Adrenal gland (tissue), 12 donors: Measurements from ENCODE around the gene ZNF774. TPM values are rescaled to one million over a fixed set of nuclear protein-coding genes. Genes with fewer than 3 reads are reported as not detected.
"Not testable (repeated sequence)": the region's sequence is repeated elsewhere in the genome, so short reads cannot be mapped to it uniquely, and the experiment has no call there.

Experiments used
- DNase-seq, 7 donors: peaks; one replicate each; pipeline ENCODE4 v3.0.0-alpha.2; 2019 to 2020
- H3K27ac ChIP-seq, 5 donors: fragments of 200-600 bp; sonication (generic) in 4 of 5; 1 replicate in 3 of 5; 2 replicates in 2 of 5; pipeline versions ENCODE4 v1.5.1 to v1.8.0; 2016 to 2020; ENCODE audit warnings: mild to moderate bottlenecking in 1 of 5
- H3K27me3 ChIP-seq: fragments of 200-600 bp; 2 replicates; pipeline ENCODE4 v1.8.0; 2021
- H3K36me3 ChIP-seq, 2 donors: fragments of 200-600 bp; replicated peaks in 1 of 2; 1 replicate in 1 of 2; 2 replicates in 1 of 2; pipeline versions ENCODE4 v1.5.1 to v1.8.0; 2018 to 2022
- H3K4me1 ChIP-seq, 2 donors: fragments of 200-600 bp; replicated peaks in 1 of 2; 1 replicate in 1 of 2; 2 replicates in 1 of 2; pipeline versions ENCODE4 v1.5.1 to v1.8.0; 2018 to 2021
- H3K4me3 ChIP-seq, 4 donors: fragments of 200-600 bp; sonication (generic) in 3 of 4; one replicate each; pipeline ENCODE4 v1.5.1; 2016 to 2018
- H3K9me3 ChIP-seq, 3 donors: fragments of 200-600 bp; sonication (generic) in 1 of 3; replicated peaks in 1 of 3; 1 replicate in 2 of 3; 2 replicates in 1 of 3; pipeline versions ENCODE4 v1.5.1 to v1.8.0; 2016 to 2021
- CTCF ChIP-seq, 6 experiments: fragments of 450-650 bp in 4 of 6; fragments of 200-600 bp in 2 of 6; sonication (generic) in 1 of 6; IDR thresholded peaks; 1 replicate in 5 of 6; 2 replicates in 1 of 6; pipeline versions ENCODE4 v1.5.1 to v1.8.0; 2016 to 2021; ENCODE audit warnings: antibody characterized with exemption in 6 of 6, mild to moderate bottlenecking in 2 of 6, moderate library complexity in 1 of 6
- POLR2A ChIP-seq, 2 donors: fragments of 450-650 bp; IDR thresholded peaks; one replicate each; pipeline ENCODE4 v1.6.1; 2017; ENCODE audit warnings: antibody characterized with exemption in 2 of 2, mild to moderate bottlenecking in 2 of 2, moderate library complexity in 1 of 2
- WGBS, 4 donors: extraction: QIAGEN DNeasy Blood & Tissue Kit in 2 of 4; methylation state at CpG; one replicate each; pipeline versions ENCODE4 v1.1.5 to v1.1.7; 2013 to 2017; 5-methylcytosine and 5-hydroxymethylcytosine counted together
- intact Hi-C, 2 donors: fragments of 100-400 bp; cut with DNase I; formaldehyde crosslinking; loops; one replicate each; pipeline versions ENCODE4 v1.14.1 to v1.15.0; 2022 to 2023
- polyA plus RNA-seq, 3 donors: library from polyadenylated mRNA; stranded (reverse); fragments of 200-250 nt in 2 of 3; fragments of 350-450 nt in 1 of 3; fragmentation: Illumina TruSeq in 1 of 3; extraction: RNeasy Lipid Tissue Mini Kit (QIAGEN cat#74804) in 1 of 3; gene quantifications; one replicate each; pipeline ENCODE4 v1.2.3, GENCODE V29; 2013 to 2014
- total RNA-seq, 9 donors: library from RNA; depleted of rRNA in 4 of 9; stranded (reverse); fragments of >200 nt in 4 of 9; fragments of 120-200 nt in 1 of 9; fragmentation: NEBNext Ultra II Directional in 1 of 9; extraction: Animal tissue kit (Norgen Biotek cat#: 25700) in 1 of 9; gene quantifications; one replicate each; pipeline versions ENCODE4 v1.1.0 to v1.2.4, GENCODE V29; 2013 to 2023
- donor health status: healthy with polysubstance abuse.
- donor health status: Bipolar disorder and iron deficiency.
- donor health status: DM: yes; HTN: yes; CAD: no.
- donor health status: DM: no; HTN: no; CAD: no.
- donor health status: DM: no; HTN: no; CAD: no.
- donor health status: DM: yes; HTN: yes; CAD: no.

ZNF774 gene
- total and polyA plus RNA-seq, 12 donors = 1.0 to 21.4 (median 6.0) TPM

- TF ChIP-seq POLR2A (IDR thresholded peaks at IDR 0.05) (no peak), CTCF (IDR thresholded peaks at IDR 0.05) (no peak)
- Histone ChIP-seq H3K9me3 (no peaks in the 10 kb centered on the region), H3K27me3 (no peaks in the 10 kb centered on the region), H3K4me3 (no peak overlapping the region), H3K27ac (no peak overlapping the region), H3K36me3 (no peaks in the 10 kb centered on the region), H3K4me1 (peaks cover 14 to 66% of the 10 kb centered on the region in 2 donors)
- intact Hi-C loops = no loop called here
- no peak for DNase-seq
- WGBS, 4 donors = 57 to 75% (median 61%) methylated on average over 3 of the region's 3 CpGs
Measured at GRCh38 chr15:90407336-90407735, 55.3 kb downstream of the ZNF774 start.

- Histone ChIP-seq H3K4me1 (peaks cover 8 to 66% of the 10 kb centered on the region in 2 donors), H3K27me3 (no peaks in the 10 kb centered on the region), H3K4me3 (no peak overlapping the region), H3K36me3 (no peaks in the 10 kb centered on the region), H3K27ac (no peak overlapping the region), H3K9me3 (no peaks in the 10 kb centered on the region)
- intact Hi-C loops = no loop called here
- WGBS, 4 donors = 67 to 88% (median 81%) methylated on average over 2 of the region's 2 CpGs
- TF ChIP-seq CTCF (IDR thresholded peaks at IDR 0.05) = no peak
- TF ChIP-seq POLR2A (IDR thresholded peaks at IDR 0.05) = no peak
- no peak for DNase-seq
Measured at GRCh38 chr15:90407871-90408317, 55.8 kb downstream of the ZNF774 start.

GRCh38 chr15:90408657-90409056, 56.6 kb downstream of the ZNF774 start:
- Histone ChIP-seq H3K9me3 (no peaks in the 10 kb centered on the region), H3K4me3 (no peak overlapping the region), H3K27ac (no peak overlapping the region), H3K27me3 (no peaks in the 10 kb centered on the region), H3K36me3 (no peaks in the 10 kb centered on the region), H3K4me1 (peaks cover 3 to 66% of the 10 kb centered on the region in 2 donors)
- 73 to 93% (median 90%) methylated on average over 3 of the region's 3 CpGs for WGBS, 4 donors
- no peak for DNase-seq
- TF ChIP-seq POLR2A (IDR thresholded peaks at IDR 0.05) (no peak), CTCF (IDR thresholded peaks at IDR 0.05) (no peak)
- intact Hi-C loops = no loop called here

GRCh38 chr15:90409587-90409986, 57.5 kb downstream of the ZNF774 start:
- intact Hi-C loops, H3K4me3 ChIP-seq, H3K27ac ChIP-seq, H3K9me3 ChIP-seq, H3K27me3 ChIP-seq, H3K36me3 ChIP-seq, DNase-seq: not testable (repeated sequence)
- peaks cover 8 to 72% of the 10 kb centered on the region in 2 donors for H3K4me1 ChIP-seq
- 92 to 97% (median 95%) methylated on average over 3 of the region's 3 CpGs for WGBS, 4 donors

GRCh38 chr15:90410316-90410715, 58.2 kb downstream of the ZNF774 start:
- intact Hi-C loops, H3K36me3 ChIP-seq: not testable (repeated sequence)

More at GRCh38 chr15:90410316-90410715, 58.2 kb downstream of the ZNF774 start:
- not testable (repeated sequence) for H3K27ac ChIP-seq, H3K9me3 ChIP-seq, H3K27me3 ChIP-seq, H3K4me3 ChIP-seq, DNase-seq
- 93 to 100% (median 99%) methylated on average over 3 to 4 of the region's 4 CpGs for WGBS, 4 donors
- peaks cover 8 to 73% of the 10 kb centered on the region in 2 donors for H3K4me1 ChIP-seq
